ENCODE measurements around the gene RESF1. TPM values are rescaled to one million over a fixed set of nuclear protein-coding genes. Genes with fewer than 3 reads are reported as not detected.
"Not testable (repeated sequence)": the region's sequence is repeated elsewhere in the genome, so short reads cannot be mapped to it uniquely, and the experiment has no call there.

RESF1 gene
- total RNA-seq, 1 experiment from 2014 or later = 43.5 TPM

- CTCF ChIA-PET = no interaction called here
- no peak for TF ChIP-seq CTCF (IDR thresholded peaks at IDR 0.05; ENCODE audit: unreplicated experiment)
- H3K4me1 Mint-ChIP-seq (ENCODE audit: low read depth, unreplicated experiment) = no peaks in the 10 kb centered on the region
- no TSS peak for BruUV-seq (replicated peaks)
- intact Hi-C loops (cut with micrococcal nuclease; ENCODE audit: unreplicated experiment) = loop anchor here (5.0 kb wide), 1 partner anchor 87 kb away; no protein-coding TSS in a partner anchor
- no peaks in the 10 kb centered on the region for H3K36me3 Mint-ChIP-seq (ENCODE audit: insufficient read depth, unreplicated experiment)
- H3K27me3 Mint-ChIP-seq (ENCODE audit: unreplicated experiment) = no peaks in the 10 kb centered on the region
- no peak for DNase-seq
- H3K4me3 Mint-ChIP-seq (ENCODE audit: low read depth, unreplicated experiment) = no peak overlapping the region
- no peak overlapping the region for H3K27ac Mint-ChIP-seq (ENCODE audit: unreplicated experiment)
- peaks cover 19% of the 10 kb centered on the region for H3K9me3 Mint-ChIP-seq (ENCODE audit: low read depth, unreplicated experiment)
These were observed 14.9 kb upstream of the RESF1 start for GRCh38 chr12:31944299-31944698.

GRCh38 chr12:31947971-31948370, 11.2 kb upstream of the RESF1 start:
- H3K27me3 Mint-ChIP-seq (ENCODE audit: unreplicated experiment) = no peaks in the 10 kb centered on the region
- H3K36me3 Mint-ChIP-seq (ENCODE audit: insufficient read depth, unreplicated experiment) = no peaks in the 10 kb centered on the region
- intact Hi-C loops (cut with micrococcal nuclease; ENCODE audit: unreplicated experiment) = no loop called here
- H3K9me3 Mint-ChIP-seq (ENCODE audit: low read depth, unreplicated experiment) = peaks cover 19% of the 10 kb centered on the region
- no peak overlapping the region for H3K27ac Mint-ChIP-seq (ENCODE audit: unreplicated experiment)
- H3K4me1 Mint-ChIP-seq (ENCODE audit: low read depth, unreplicated experiment) = no peaks in the 10 kb centered on the region
- BruUV-seq (replicated peaks) = no TSS peak
- no peak for DNase-seq
- TF ChIP-seq CTCF (IDR thresholded peaks at IDR 0.05; ENCODE audit: unreplicated experiment) = no peak
- H3K4me3 Mint-ChIP-seq (ENCODE audit: low read depth, unreplicated experiment) = no peak overlapping the region
- CTCF ChIA-PET = no interaction called here

- H3K36me3 Mint-ChIP-seq (ENCODE audit: insufficient read depth, unreplicated experiment); H3K27ac Mint-ChIP-seq (ENCODE audit: unreplicated experiment); H3K4me3 Mint-ChIP-seq (ENCODE audit: low read depth, unreplicated experiment); BruUV-seq (replicated peaks); DNase-seq; H3K27me3 Mint-ChIP-seq (ENCODE audit: unreplicated experiment); intact Hi-C loops (cut with micrococcal nuclease; ENCODE audit: unreplicated experiment); CTCF ChIA-PET; H3K4me1 Mint-ChIP-seq (ENCODE audit: low read depth, unreplicated experiment): not testable (repeated sequence)
- H3K9me3 Mint-ChIP-seq (ENCODE audit: low read depth, unreplicated experiment) = peaks cover 17% of the 10 kb centered on the region
These were observed 10.4 kb upstream of the RESF1 start for GRCh38 chr12:31948697-31949359.

- no peak for DNase-seq
- peaks cover under 1% of the 10 kb centered on the region for H3K4me1 Mint-ChIP-seq (ENCODE audit: low read depth, unreplicated experiment)
- no peak overlapping the region for H3K4me3 Mint-ChIP-seq (ENCODE audit: low read depth, unreplicated experiment)
- peaks cover 12% of the 10 kb centered on the region for H3K9me3 Mint-ChIP-seq (ENCODE audit: low read depth, unreplicated experiment)
- CTCF ChIA-PET = no interaction called here
- no TSS peak for BruUV-seq (replicated peaks)
- H3K27me3 Mint-ChIP-seq (ENCODE audit: unreplicated experiment) = no peaks in the 10 kb centered on the region
- TF ChIP-seq CTCF (IDR thresholded peaks at IDR 0.05; ENCODE audit: unreplicated experiment) = no peak
- no peak overlapping the region for H3K27ac Mint-ChIP-seq (ENCODE audit: unreplicated experiment)
- H3K36me3 Mint-ChIP-seq (ENCODE audit: insufficient read depth, unreplicated experiment) = peaks cover 3% of the 10 kb centered on the region
- intact Hi-C loops (cut with micrococcal nuclease; ENCODE audit: unreplicated experiment) = no loop called here
These were observed 9.1 kb upstream of the RESF1 start for GRCh38 chr12:31950088-31950487.

GRCh38 chr12:31950492-31950891, 8.7 kb upstream of the RESF1 start:
- no TSS peak for BruUV-seq (replicated peaks)
- TF ChIP-seq CTCF (IDR thresholded peaks at IDR 0.05; ENCODE audit: unreplicated experiment) = no peak
- Mint-ChIP-seq H3K9me3 (ENCODE audit: low read depth, unreplicated experiment) (peaks cover 12% of the 10 kb centered on the region), H3K27ac (ENCODE audit: unreplicated experiment) (no peak overlapping the region), H3K4me3 (ENCODE audit: low read depth, unreplicated experiment) (no peak overlapping the region), H3K36me3 (ENCODE audit: insufficient read depth, unreplicated experiment) (peaks cover 5% of the 10 kb centered on the region), H3K27me3 (ENCODE audit: unreplicated experiment) (no peaks in the 10 kb centered on the region), H3K4me1 (ENCODE audit: low read depth, unreplicated experiment) (peaks cover 5% of the 10 kb centered on the region)
- no peak for DNase-seq
- intact Hi-C loops (cut with micrococcal nuclease; ENCODE audit: unreplicated experiment) = no loop called here
- CTCF ChIA-PET = no interaction called here

All from Calu3 (cell line).